PC-9 (cell line): ENCODE data around the gene ZDHHC11B.
"Not testable (repeated sequence)": the region's sequence is repeated elsewhere in the genome, so short reads cannot be mapped to it uniquely, and the experiment has no call there.

ENCODE experiments used
- CTCF ChIP-seq: fragments of 200-600 bp; sonication (generic); conservative IDR thresholded peaks from 2 replicates; pipeline ENCODE4 v1.6.1; 2017; ENCODE audit warnings: mixed run types, antibody characterized with exemption, mild to moderate bottlenecking, moderate library complexity
- EZH2 ChIP-seq: fragments of 200-600 bp; sonication (generic); IDR thresholded peaks from 2 replicates; pipeline ENCODE4 v1.8.0; 2017; ENCODE audit warnings: antibody characterized with exemption, low read depth

- not testable (repeated sequence) for TF ChIP-seq CTCF, EZH2
Observed at GRCh38 chr5:747303-747844, 37.2 kb downstream of the ZDHHC11B start.
